ENCODE measurements around the gene MICAL2.

MICAL2 gene

GRCh38 chr11:12187399-12187798 is 77.0 kb downstream of the MICAL2 start:
- ATAC-seq (replicated peaks): peak; percentile 26
- H3K9me3 Mint-ChIP-seq: no peaks in the 10 kb centered on the region
- H3K4me1 Mint-ChIP-seq (ENCODE audit: low read depth in 2 of 2): peaks cover 11 to 14% of the 10 kb centered on the region in 2 donors
- H3K27me3 Mint-ChIP-seq: no peaks in the 10 kb centered on the region
- DNase-seq: no peak
- no peak overlapping the region for H3K4me3 Mint-ChIP-seq
- peak overlapping the region in 1 of 2 donors; percentile 45 for H3K27ac Mint-ChIP-seq
- no peaks in the 10 kb centered on the region for H3K36me3 Mint-ChIP-seq (ENCODE audit: insufficient read depth)

DNA sequence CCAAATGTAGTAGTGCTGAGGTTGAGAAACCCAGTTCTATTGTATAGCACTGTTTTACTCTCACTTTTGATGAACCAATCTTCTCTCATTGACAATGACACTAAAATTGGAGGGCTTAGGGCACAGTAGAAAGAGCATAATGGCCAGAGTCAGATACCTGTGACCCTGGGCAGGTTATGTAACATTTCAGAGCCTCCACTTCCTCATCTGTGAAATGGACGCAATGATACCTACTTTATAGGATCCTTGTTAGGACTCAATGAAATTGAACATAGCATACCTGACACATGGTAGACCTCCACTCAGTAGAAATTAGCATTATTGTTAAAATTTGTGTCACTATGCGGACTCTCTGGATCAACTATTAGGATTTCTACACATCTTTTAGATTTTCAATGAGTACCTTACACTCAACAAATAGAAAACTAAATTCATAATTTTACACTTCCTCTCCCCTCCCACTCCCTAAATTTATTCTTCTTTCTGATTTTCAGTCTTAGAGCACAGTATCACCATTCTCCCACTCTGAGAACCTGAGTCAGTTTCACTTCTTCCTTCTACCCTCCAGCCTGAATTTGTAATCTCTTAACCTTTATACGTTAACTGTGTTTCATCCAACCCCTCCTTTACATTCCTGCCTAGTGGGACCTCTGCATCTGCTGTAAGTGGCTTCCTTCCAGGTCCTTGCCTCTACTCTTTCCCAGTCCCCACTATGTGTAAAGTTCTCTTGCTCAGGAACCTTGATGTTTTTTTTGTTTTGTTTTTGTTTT is 78.3 kb downstream of the MICAL2 start:
- H3K27me3 Mint-ChIP-seq: no peaks in the 10 kb centered on the region
- peak overlapping the region in 1 of 2 donors; percentile 53 for H3K4me3 Mint-ChIP-seq
- no peak for ATAC-seq (replicated peaks)
- DNase-seq: no peak
- no peaks in the 10 kb centered on the region for H3K9me3 Mint-ChIP-seq
- H3K4me1 Mint-ChIP-seq (ENCODE audit: low read depth in 2 of 2): peaks cover 18 to 20% of the 10 kb centered on the region in 2 donors
- H3K27ac Mint-ChIP-seq: peak overlapping the region; percentile 15 to 21
- H3K36me3 Mint-ChIP-seq (ENCODE audit: insufficient read depth): no peaks in the 10 kb centered on the region

DNA sequence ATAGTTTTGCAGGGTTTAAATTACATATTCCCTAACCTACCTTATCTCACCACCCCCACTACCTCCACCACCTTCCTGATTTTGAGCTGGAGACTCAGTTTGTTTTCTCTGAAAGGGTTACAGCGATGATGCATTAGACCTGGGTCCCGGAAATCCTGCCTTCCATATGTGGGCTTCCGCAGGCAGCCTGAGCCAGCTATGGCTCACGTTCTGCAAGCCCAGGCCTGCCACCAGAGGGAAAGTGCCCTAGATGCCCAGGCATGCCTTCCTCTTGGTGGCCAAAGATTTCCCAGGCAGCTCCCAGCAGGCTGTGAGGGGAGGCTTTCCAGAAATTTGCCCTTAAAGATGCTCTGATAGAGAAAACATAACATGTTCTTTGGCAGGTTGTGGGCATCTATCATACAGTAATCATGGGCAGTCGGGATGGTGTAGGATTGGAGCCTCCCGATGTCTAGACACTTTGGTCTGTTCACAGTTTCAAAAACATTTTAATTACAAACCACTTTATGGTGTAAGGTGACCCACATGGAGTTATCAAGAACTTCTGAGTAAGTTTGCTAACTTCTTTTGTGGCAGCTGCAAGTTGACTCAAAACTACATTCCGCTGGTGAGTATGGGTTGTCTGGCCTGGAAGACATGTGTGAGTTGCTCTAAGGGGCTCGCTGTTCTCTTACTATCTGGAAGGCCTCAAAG is 79.3 kb downstream of the MICAL2 start:
- no peaks in the 10 kb centered on the region for H3K27me3 Mint-ChIP-seq
- H3K36me3 Mint-ChIP-seq (ENCODE audit: insufficient read depth): no peaks in the 10 kb centered on the region
- peaks cover 22 to 25% of the 10 kb centered on the region in 2 donors for H3K4me1 Mint-ChIP-seq (ENCODE audit: low read depth in 2 of 2)
- DNase-seq (peak in 2 of 3 experiments; percentile 38 to 52), ATAC-seq (replicated peaks) (peak; percentile 95)
- H3K4me3 Mint-ChIP-seq: peak overlapping the region; percentile 36 to 53
- H3K9me3 Mint-ChIP-seq: no peaks in the 10 kb centered on the region
- peak overlapping the region; percentile 21 to 49 for H3K27ac Mint-ChIP-seq

DNA sequence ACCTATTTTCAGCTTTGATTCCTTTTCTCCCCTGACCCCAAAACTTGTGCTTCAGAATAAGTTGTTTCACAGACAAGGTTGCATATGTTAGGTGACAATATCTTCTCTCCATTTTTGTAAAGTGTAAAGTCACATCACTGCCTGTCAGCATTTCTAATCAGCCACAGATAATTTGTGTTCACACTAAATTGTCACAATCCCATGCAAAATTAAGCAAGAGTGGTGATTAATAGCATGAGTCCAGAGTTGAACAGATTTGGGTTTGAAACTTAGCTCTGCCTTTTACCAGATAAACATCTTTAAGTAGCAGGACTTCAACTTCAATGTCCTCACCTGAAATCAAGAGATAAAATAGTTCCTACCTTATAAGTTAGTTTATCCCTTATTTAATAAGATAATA is 80.1 kb downstream of the MICAL2 start:
- H3K27ac Mint-ChIP-seq: no peak overlapping the region
- DNase-seq (no peak), ATAC-seq (replicated peaks) (no peak)
- H3K4me3 Mint-ChIP-seq: peak overlapping the region; percentile 36 to 53
- H3K36me3 Mint-ChIP-seq (ENCODE audit: insufficient read depth): no peaks in the 10 kb centered on the region
- no peaks in the 10 kb centered on the region for H3K27me3 Mint-ChIP-seq
- no peaks in the 10 kb centered on the region for H3K9me3 Mint-ChIP-seq
- H3K4me1 Mint-ChIP-seq (ENCODE audit: low read depth in 2 of 2): peaks cover 27 to 30% of the 10 kb centered on the region in 2 donors

DNA sequence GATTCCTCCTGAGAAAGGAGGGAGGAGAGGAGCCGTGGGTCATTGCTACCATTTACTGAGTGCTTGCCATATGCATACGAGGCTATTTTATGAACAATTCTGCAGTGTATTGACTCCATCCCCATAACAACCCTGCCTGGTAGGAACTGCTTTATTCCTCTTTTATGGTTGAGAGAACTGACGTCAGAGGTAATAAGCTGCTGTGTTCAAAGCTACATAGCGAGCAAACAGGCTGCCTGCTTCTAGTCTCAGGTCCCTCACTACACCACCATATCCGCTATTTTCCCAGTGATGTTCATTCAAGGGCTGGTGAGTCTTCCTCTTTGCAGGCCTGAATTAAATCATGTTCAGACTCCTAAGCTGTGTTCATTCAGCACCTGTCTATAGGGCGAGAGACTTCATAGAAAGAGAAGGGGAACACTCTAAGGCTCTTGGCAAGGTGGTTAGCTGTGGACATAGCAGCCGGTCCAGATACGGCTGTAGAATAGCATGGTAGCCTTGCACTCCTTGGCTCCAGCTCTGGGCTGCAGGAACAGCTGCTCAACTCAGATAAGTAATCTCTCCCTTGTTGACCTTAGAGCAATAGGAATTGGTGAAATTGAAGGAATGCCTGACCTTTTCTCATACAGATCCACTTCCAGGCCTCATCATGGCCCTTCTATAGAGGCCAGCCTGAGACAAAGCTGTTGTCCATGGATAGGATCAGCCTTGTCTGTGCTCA is 82.6 kb downstream of the MICAL2 start:
- H3K27ac Mint-ChIP-seq: peak overlapping the region; percentile 87 to 98
- no peak overlapping the region for H3K4me3 Mint-ChIP-seq
- no peaks in the 10 kb centered on the region for H3K9me3 Mint-ChIP-seq
- H3K4me1 Mint-ChIP-seq (ENCODE audit: low read depth in 2 of 2): peaks cover 46% of the 10 kb centered on the region in 2 donors
- DNase-seq (no peak), ATAC-seq (replicated peaks) (no peak)
- H3K36me3 Mint-ChIP-seq (ENCODE audit: insufficient read depth): peaks cover 7% of the 10 kb centered on the region
- H3K27me3 Mint-ChIP-seq: no peaks in the 10 kb centered on the region

DNA sequence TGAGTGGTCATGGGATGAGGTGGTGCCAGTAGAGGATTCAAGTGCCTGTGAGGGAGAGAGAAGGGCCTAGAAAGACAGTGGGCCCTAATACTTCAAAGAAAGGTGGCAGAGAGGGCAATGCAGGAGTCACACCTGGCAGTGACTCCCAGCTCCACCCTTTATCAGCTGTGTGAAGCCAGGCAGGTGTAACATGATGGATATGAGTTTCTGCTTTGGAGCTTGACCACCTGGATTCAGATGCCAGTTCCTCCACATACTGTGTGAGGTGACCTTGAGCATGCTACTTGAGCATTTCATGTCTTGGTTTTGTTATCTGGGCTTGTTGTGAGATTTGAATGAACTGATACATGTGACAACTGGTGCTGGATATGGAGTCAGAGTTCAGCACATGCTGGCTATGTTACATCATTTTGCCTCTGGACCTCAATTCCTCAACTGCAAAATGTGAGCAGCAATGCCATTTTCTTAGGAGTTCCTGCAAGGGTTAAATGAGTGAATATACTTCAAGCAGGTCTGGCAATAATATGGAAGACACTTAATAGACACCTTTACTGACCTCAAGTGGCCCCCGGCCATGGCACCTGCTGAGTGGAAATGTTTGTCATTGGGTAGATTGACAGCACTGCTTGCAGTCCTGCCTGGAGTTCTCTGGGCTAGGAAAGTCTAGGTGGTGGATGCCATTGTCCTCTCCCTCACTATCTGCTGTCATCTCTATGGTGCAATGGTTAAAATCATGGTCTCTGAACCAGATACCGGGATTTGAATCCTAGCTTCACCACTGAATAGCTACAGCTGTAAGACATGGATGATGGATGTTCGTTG is 83.3 kb downstream of the MICAL2 start:
- Mint-ChIP-seq H3K9me3 (no peaks in the 10 kb centered on the region), H3K4me1 (ENCODE audit: low read depth in 2 of 2) (peaks cover 53% of the 10 kb centered on the region in 2 donors), H3K27ac (peak overlapping the region; percentile 87 to 98), H3K36me3 (ENCODE audit: insufficient read depth) (peaks cover 7% of the 10 kb centered on the region), H3K4me3 (no peak overlapping the region), H3K27me3 (no peaks in the 10 kb centered on the region)
- ATAC-seq (replicated peaks) (no peak), DNase-seq (no peak)

- peak overlapping the region; percentile 87 to 98 for H3K27ac Mint-ChIP-seq
- ATAC-seq (replicated peaks) (peak; percentile 89), DNase-seq (peak; percentile 36 to 52 (median 45))
- no peaks in the 10 kb centered on the region for H3K9me3 Mint-ChIP-seq
- peaks cover 60 to 65% of the 10 kb centered on the region in 2 donors for H3K4me1 Mint-ChIP-seq (ENCODE audit: low read depth in 2 of 2)
- H3K4me3 Mint-ChIP-seq: peak overlapping the region; percentile 85 to 91
- H3K27me3 Mint-ChIP-seq: no peaks in the 10 kb centered on the region
- peaks cover 7% of the 10 kb centered on the region for H3K36me3 Mint-ChIP-seq (ENCODE audit: insufficient read depth)
Measured at GRCh38 chr11:12195768-12196167, 85.4 kb downstream of the MICAL2 start.

GRCh38 chr11:12196308-12196707 is 85.9 kb downstream of the MICAL2 start:
- no peaks in the 10 kb centered on the region for H3K9me3 Mint-ChIP-seq
- peak overlapping the region; percentile 87 to 98 for H3K27ac Mint-ChIP-seq
- DNase-seq (no peak), ATAC-seq (replicated peaks) (peak; percentile 67)
- H3K36me3 Mint-ChIP-seq (ENCODE audit: insufficient read depth): peaks cover 7% of the 10 kb centered on the region
- no peaks in the 10 kb centered on the region for H3K27me3 Mint-ChIP-seq
- peak overlapping the region; percentile 85 to 91 for H3K4me3 Mint-ChIP-seq
- peaks cover 62 to 68% of the 10 kb centered on the region in 2 donors for H3K4me1 Mint-ChIP-seq (ENCODE audit: low read depth in 2 of 2)

DNA sequence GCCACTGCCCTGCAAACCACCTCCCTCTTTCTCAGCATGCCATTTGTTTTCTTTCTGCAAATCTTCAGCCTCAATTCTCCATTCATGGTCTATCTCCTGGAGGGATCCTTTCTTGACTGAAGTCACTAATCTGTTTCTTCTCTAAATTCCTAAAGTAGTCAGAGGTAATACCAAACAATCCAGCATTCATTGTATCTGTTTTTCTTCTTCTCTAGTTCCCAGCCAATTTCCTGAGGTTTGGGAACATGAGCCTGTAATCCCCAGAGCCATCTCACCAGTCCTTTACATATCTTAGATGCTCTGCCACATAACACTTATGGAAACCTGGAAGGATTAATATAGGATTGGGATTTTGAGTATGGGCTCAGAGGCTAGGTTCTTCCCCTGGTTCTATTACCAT is 86.5 kb downstream of the MICAL2 start:
- Mint-ChIP-seq H3K27ac (peak overlapping the region; percentile 87 to 98), H3K27me3 (no peaks in the 10 kb centered on the region), H3K4me1 (ENCODE audit: low read depth in 2 of 2) (peaks cover 58 to 65% of the 10 kb centered on the region in 2 donors), H3K9me3 (no peaks in the 10 kb centered on the region), H3K36me3 (ENCODE audit: insufficient read depth) (peaks cover 7% of the 10 kb centered on the region), H3K4me3 (peak overlapping the region; percentile 85 to 91)
- DNase-seq (no peak), ATAC-seq (replicated peaks) (no peak)

DNA sequence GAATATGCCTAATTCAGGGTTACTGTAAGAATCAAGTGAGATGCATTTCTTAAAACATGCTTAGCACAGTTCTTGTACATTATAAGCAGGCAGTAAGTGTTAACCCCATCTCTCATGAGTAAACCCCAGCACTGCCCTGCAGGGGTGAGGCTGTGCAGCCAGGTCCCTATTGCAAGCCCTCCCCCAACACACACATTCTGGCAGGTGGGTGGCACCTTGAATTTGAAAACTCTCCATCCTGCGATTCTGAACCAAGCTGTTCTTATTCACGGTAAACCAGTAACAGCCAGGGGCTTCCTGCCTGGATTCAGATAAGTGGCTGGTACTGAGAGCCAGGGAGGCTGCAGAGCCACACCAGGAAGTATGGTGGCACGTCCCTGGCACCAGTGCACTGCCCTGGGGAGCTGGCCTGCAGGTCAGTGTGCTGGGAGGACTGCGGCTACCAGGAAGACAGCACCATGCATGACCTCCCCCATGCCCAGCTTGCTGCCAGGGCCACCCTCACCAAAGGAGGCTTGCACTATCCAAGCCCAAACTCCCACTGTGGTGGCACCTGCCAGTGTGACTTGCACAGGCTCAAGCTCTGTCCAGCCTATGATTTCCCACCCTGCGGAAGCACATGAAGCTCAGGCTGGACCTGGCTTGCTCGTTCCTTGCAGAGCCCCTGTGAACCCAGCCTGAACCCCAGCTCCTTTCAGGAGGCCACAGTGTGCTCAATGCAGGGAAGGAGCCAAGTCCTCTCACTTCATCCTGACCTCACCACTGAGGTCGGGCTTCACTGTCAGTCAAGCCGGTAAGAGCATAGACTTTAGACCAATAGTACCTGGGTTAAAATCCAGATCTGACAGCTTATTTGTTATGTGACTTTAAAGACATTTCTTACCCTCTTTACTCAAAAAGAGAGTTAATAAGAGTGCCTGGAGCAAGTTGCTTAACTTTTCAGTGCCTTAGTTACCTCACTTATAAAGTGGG is 88.1 kb downstream of the MICAL2 start:
- ATAC-seq (replicated peaks): no peak
- peaks cover 7% of the 10 kb centered on the region for H3K36me3 Mint-ChIP-seq (ENCODE audit: insufficient read depth)

GRCh38 chr11:12199231-12199948 is 89.0 kb downstream of the MICAL2 start:
- DNase-seq: no peak
- peaks cover 54 to 55% of the 10 kb centered on the region in 2 donors for H3K4me1 Mint-ChIP-seq (ENCODE audit: low read depth in 2 of 2)
- H3K9me3 Mint-ChIP-seq: no peaks in the 10 kb centered on the region
- H3K4me3 Mint-ChIP-seq: peak overlapping the region; percentile 85 to 91
- no peaks in the 10 kb centered on the region for H3K27me3 Mint-ChIP-seq
- peaks cover 9% of the 10 kb centered on the region for H3K36me3 Mint-ChIP-seq (ENCODE audit: insufficient read depth)
- H3K27ac Mint-ChIP-seq: peak overlapping the region; percentile 87 to 98
- ATAC-seq (replicated peaks): no peak

More for the DNA sequence above, 88.1 kb downstream of the MICAL2 start:
- no peak for DNase-seq
- Mint-ChIP-seq H3K9me3 (no peaks in the 10 kb centered on the region), H3K27ac (peak overlapping the region; percentile 87 to 98), H3K4me1 (ENCODE audit: low read depth in 2 of 2) (peaks cover 54 to 58% of the 10 kb centered on the region in 2 donors), H3K4me3 (peak overlapping the region; percentile 85 to 91), H3K27me3 (no peaks in the 10 kb centered on the region)

Measured in effector memory CD8-positive, alpha-beta T cell (primary cell).